CD4-positive, alpha-beta T cell treated with Interleukin-4 for 4 hours (primary cell): Measurements from ENCODE around the gene RSPH3.

ENCODE experiments used
- DNase-seq: peaks from one replicate; pipeline ENCODE4 v3.0.0-alpha.2; 2020

The RSPH3 gene

GRCh38 chr6:158924499-158925455 is 75.2 kb downstream of the RSPH3 start:
- no peak for DNase-seq

DNA sequence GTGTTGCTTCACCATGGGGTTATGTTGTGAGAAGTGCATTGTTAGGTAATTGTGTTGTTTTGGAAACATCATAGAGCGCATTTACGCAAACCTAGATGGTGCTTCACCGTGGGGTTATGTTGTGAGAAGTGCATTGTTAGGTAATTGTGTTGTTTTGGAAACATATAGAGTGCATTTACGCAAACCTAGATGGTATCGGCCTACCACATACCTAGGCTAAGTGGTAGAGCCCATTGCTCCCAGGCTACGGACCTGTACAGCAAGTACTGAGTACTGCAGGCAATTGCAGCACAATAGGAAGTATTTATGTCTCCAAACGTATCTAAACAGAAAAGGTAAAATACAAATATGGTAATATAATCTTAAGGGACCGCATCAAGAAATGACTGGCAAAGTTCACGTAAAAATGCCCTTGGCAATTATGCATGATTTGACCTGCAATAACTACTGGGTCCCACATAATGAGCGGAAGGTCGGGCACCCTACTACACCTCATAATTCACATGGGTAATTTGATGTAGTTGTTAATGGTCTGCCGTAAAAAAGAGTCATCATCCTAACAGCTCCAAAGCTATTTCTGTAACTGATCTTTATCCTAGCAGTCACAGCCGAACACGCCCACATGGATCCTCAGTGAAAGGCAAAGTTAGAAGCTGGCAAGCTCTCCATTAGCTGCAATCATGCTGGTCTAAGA is 76.0 kb downstream of the RSPH3 start:
- DNase-seq, result no peak
